Mucosa of descending colon (tissue), 3 donors: Measurements from ENCODE around the gene SERTAD2. TPM values are rescaled to one million over a fixed set of nuclear protein-coding genes. Genes with fewer than 3 reads are reported as not detected.
A peak's percentile ranks its signal among the peaks of the same experiment; 100 is the strongest.

Experiments
- ATAC-seq: fragments of 200-7000 bp; cut with Tn5 transposase; one replicate; pipeline ENCODE4 v1.9.1; 2020; ENCODE audit warnings: mild to moderate bottlenecking, moderate library complexity
- DNase-seq, 3 donors: peaks; one replicate each; pipeline ENCODE4 v3.0.0-alpha.2; 2020
- H3K36me3 ChIP-seq: fragments of 200-600 bp; one replicate; pipeline ENCODE4 v1.8.0; 2021; ENCODE audit warnings: low read depth, mild to moderate bottlenecking
- H3K4me1 ChIP-seq: fragments of 200-600 bp; one replicate; pipeline ENCODE4 v1.8.0; 2021; ENCODE audit warnings: low read depth, mild to moderate bottlenecking
- H3K4me3 ChIP-seq: fragments of 200-600 bp; one replicate; pipeline ENCODE4 v1.8.0; 2021; ENCODE audit warnings: mild to moderate bottlenecking
- H3K9me3 ChIP-seq: fragments of 200-600 bp; one replicate; pipeline ENCODE4 v1.8.0; 2021; ENCODE audit warnings: mild to moderate bottlenecking
- CTCF ChIP-seq: fragments of 200-600 bp; IDR thresholded peaks from one replicate; pipeline ENCODE4 v1.8.0; 2022; ENCODE audit warnings: antibody characterized with exemption, mild to moderate bottlenecking
- intact Hi-C, 2 donors: fragments of 100-400 bp; cut with DNase I in 1 of 2; cut with micrococcal nuclease in 1 of 2; formaldehyde crosslinking; loops; one replicate each; pipeline versions ENCODE4 v1.11.0 to v1.11.1; 2022; cut with DNase I, micrococcal nuclease
- total RNA-seq, 3 donors: library from RNA; stranded (reverse); fragmentation: NEBNext Ultra II Directional in 2 of 3; extraction: Animal tissue kit (Norgen Biotek cat#: 25700) in 2 of 3; gene quantifications; one replicate each; pipeline versions ENCODE4 v1.2.1 to v1.2.4, GENCODE V29; 2021 to 2023
- donor health status: DM: no; HTN: no; CAD: no; lungs with moderate emphysema.
- donor health status: DM: no; HTN: no; CAD: no.
- donor health status: DM: no; HTN: yes; CAD: no.

Gene SERTAD2
- total RNA-seq, 3 donors from 2014 or later = 17.3 to 20.6 (median 20.6) TPM

GRCh38 chr2:64615844-64616536, 37.7 kb downstream of the SERTAD2 start:
- Histone ChIP-seq H3K9me3 (no peaks in the 10 kb centered on the region), H3K4me1 (peaks cover 3% of the 10 kb centered on the region), H3K4me3 (no peak overlapping the region), H3K36me3 (no peaks in the 10 kb centered on the region)
- intact Hi-C loops = no loop called here
- peak in 1 of 3 donors; percentile 17 for DNase-seq
- TF ChIP-seq CTCF = no peak
- no peak for ATAC-seq

GRCh38 chr2:64615192-64615763, 38.4 kb downstream of the SERTAD2 start:
- ATAC-seq (no peak), DNase-seq (no peak)
- intact Hi-C loops = no loop called here
- Histone ChIP-seq H3K4me3 (no peak overlapping the region), H3K36me3 (no peaks in the 10 kb centered on the region), H3K9me3 (no peaks in the 10 kb centered on the region), H3K4me1 (peaks cover 3% of the 10 kb centered on the region)
- TF ChIP-seq CTCF = no peak

- peaks cover 11% of the 10 kb centered on the region for H3K4me1 ChIP-seq
- no peak for TF ChIP-seq CTCF
- H3K9me3 ChIP-seq = no peaks in the 10 kb centered on the region
- intact Hi-C loops = no loop called here
- no peak overlapping the region for H3K4me3 ChIP-seq
- no peak for ATAC-seq
- DNase-seq = no peak
- no peaks in the 10 kb centered on the region for H3K36me3 ChIP-seq
These were observed 40.4 kb downstream of the SERTAD2 start for GRCh38 chr2:64613276-64613675.

GRCh38 chr2:64612575-64613195, 41.0 kb downstream of the SERTAD2 start:
- TF ChIP-seq CTCF = no peak
- Histone ChIP-seq H3K9me3 (no peaks in the 10 kb centered on the region), H3K36me3 (no peaks in the 10 kb centered on the region), H3K4me1 (peaks cover 16% of the 10 kb centered on the region), H3K4me3 (no peak overlapping the region)
- DNase-seq (peak in 1 of 3 donors; percentile 7), ATAC-seq (no peak)
- intact Hi-C loops = no loop called here

- intact Hi-C loops = no loop called here
These were observed 43.3 kb downstream of the SERTAD2 start for GRCh38 chr2:64610316-64610855.

More at GRCh38 chr2:64610316-64610855, 43.3 kb downstream of the SERTAD2 start:
- no peaks in the 10 kb centered on the region for H3K36me3 ChIP-seq
- ATAC-seq (no peak), DNase-seq (no peak)
- TF ChIP-seq CTCF = no peak
- H3K4me3 ChIP-seq = no peak overlapping the region
- H3K4me1 ChIP-seq = peaks cover 26% of the 10 kb centered on the region
- H3K9me3 ChIP-seq = no peaks in the 10 kb centered on the region
